Measurements from ENCODE around the gene CADM2.

GRCh38 chr3:85164436-85164835, 205.6 kb downstream of the CADM2 start:
- TF ChIP-seq CTCF (IDR thresholded peaks at IDR 0.05) (no peak), ZFX (IDR thresholded peaks at IDR 0.05; ENCODE audit: borderline replicate concordance) (no peak)
